Natural killer cell (primary cell): Measurements from ENCODE around the gene IP6K1. TPM values are rescaled to one million over a fixed set of nuclear protein-coding genes. Genes with fewer than 3 reads are reported as not detected.

Experiments
- ATAC-seq, 3 donors: fragments of 150-1000 bp in 2 of 3; fragments of 200-7000 bp in 1 of 3; cut with Tn5 transposase; 1 replicate in 1 of 3; 2 replicates in 2 of 3; pipeline ENCODE4 v1.10.0; 2021; ENCODE audit warnings: mild to moderate bottlenecking in 2 of 3, moderate library complexity in 2 of 3
- DNase-seq, 2 donors: peaks; one replicate each; pipeline versions ENCODE4 v3.0.0 to v3.0.0-alpha.2; 2013 to 2021; ENCODE audit warnings: mixed read lengths in 1 of 2
- H3K27ac ChIP-seq: one replicate; pipeline ENCODE4 v1.5.1; 2013; ENCODE audit warnings: mild to moderate bottlenecking, low read length
- H3K27me3 ChIP-seq: one replicate; pipeline ENCODE4 v1.6.1; 2013; ENCODE audit warnings: low read length; ENCODE audit not compliant: control insufficient read depth, insufficient read depth
- H3K36me3 ChIP-seq: one replicate; pipeline ENCODE4 v1.6.1; 2013; ENCODE audit warnings: low read length; ENCODE audit not compliant: control insufficient read depth, insufficient read depth
- H3K4me1 ChIP-seq: one replicate; pipeline ENCODE4 v1.6.1; 2013; ENCODE audit warnings: low read length; ENCODE audit not compliant: control insufficient read depth, insufficient read depth
- H3K4me3 ChIP-seq: one replicate; pipeline ENCODE4 v1.5.1; 2013; ENCODE audit warnings: low read length
- H3K9me3 ChIP-seq: one replicate; pipeline ENCODE4 v1.6.1; 2013; ENCODE audit warnings: low read length; ENCODE audit not compliant: control insufficient read depth, insufficient read depth
- H3K27ac Mint-ChIP-seq, 2 donors: one replicate each; pipeline ENCODE4 v1.8.0; 2022; ENCODE audit warnings: mild to moderate bottlenecking in 2 of 2, mixed read lengths in 2 of 2, moderate library complexity in 1 of 2
- H3K27me3 Mint-ChIP-seq, 2 donors: one replicate each; pipeline ENCODE4 v1.8.0; 2022; ENCODE audit warnings: low read depth in 2 of 2, mixed read lengths in 2 of 2
- H3K36me3 Mint-ChIP-seq: one replicate; pipeline ENCODE4 v1.8.0; 2022; ENCODE audit warnings: mixed read lengths
- H3K4me1 Mint-ChIP-seq, 2 donors: one replicate each; pipeline ENCODE4 v1.8.0; 2022; ENCODE audit warnings: mixed read lengths in 2 of 2
- H3K4me3 Mint-ChIP-seq: one replicate; pipeline ENCODE4 v1.8.0; 2022; ENCODE audit warnings: mild to moderate bottlenecking, moderate library complexity, mixed read lengths
- H3K9me3 Mint-ChIP-seq, 2 donors: one replicate each; pipeline ENCODE4 v1.8.0; 2022; ENCODE audit warnings: mixed read lengths in 2 of 2
- WGBS: methylation state at CpG from one replicate; pipeline ENCODE4 v1.1.7; 2013; ENCODE audit warnings: missing lambda C conversion rate; ENCODE audit not compliant: insufficient coverage; 5-methylcytosine and 5-hydroxymethylcytosine counted together
- intact Hi-C: fragments of 100-400 bp; cut with micrococcal nuclease; formaldehyde crosslinking; loops from one replicate; pipeline ENCODE4 v1.14.2; 2022
- total RNA-seq, 4 donors: library from RNA; stranded (reverse); fragments of 120-200 nt in 1 of 4; gene quantifications; one replicate each; pipeline versions ENCODE4 v1.2.3 to v1.2.4, GENCODE V29; 2013 to 2022
- TF ChIP-seq, protein P1 (sequence below): fragments of 200-600 bp; IDR thresholded peaks from one replicate; pipeline ENCODE4 v1.8.0; 2022; ENCODE audit warnings: antibody characterized with exemption

IP6K1 gene
- total RNA-seq, 3 donors from 2014 or later (not counting 1 experiment from before 2014, with no cell fraction given), result 53.7 to 68.7 (median 57.9) TPM

DNA sequence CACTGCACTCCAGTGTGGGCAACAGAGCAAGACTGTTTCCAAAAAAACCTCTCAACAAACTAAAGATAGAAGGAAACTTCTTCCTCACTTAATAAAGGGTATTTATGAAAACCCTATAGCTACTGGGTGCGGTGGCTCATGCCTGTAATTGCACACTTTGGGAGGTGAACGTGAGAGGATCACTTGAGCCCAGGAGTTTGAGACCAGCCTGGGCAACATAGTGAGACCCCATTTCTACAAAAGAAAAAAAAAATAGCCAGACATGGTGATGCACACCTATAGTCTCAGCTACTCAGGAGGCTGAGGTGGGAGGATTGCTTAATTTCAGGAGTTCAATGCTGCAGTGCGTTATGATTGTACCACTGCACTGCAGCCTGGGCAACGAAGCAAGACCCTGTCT is 22.4 kb downstream of the IP6K1 start:
- Mint-ChIP-seq H3K4me3 (no peak overlapping the region), H3K9me3 (no peaks in the 10 kb centered on the region), H3K27ac (no peak overlapping the region), H3K27me3 (no peaks in the 10 kb centered on the region), H3K4me1 (peaks cover 6 to 18% of the 10 kb centered on the region in 2 donors), H3K36me3 (no peaks in the 10 kb centered on the region)
- Histone ChIP-seq H3K27me3 (no peaks in the 10 kb centered on the region), H3K36me3 (peaks cover 2% of the 10 kb centered on the region), H3K27ac (no peak overlapping the region), H3K4me1 (no peaks in the 10 kb centered on the region), H3K4me3 (no peak overlapping the region), H3K9me3 (no peaks in the 10 kb centered on the region)
- no peak for DNase-seq
- no peak for ATAC-seq
- intact Hi-C loops, result no loop called here
- 97% methylated on average over 3 of the region's 4 CpGs for WGBS
- TF ChIP-seq, protein P1, sequence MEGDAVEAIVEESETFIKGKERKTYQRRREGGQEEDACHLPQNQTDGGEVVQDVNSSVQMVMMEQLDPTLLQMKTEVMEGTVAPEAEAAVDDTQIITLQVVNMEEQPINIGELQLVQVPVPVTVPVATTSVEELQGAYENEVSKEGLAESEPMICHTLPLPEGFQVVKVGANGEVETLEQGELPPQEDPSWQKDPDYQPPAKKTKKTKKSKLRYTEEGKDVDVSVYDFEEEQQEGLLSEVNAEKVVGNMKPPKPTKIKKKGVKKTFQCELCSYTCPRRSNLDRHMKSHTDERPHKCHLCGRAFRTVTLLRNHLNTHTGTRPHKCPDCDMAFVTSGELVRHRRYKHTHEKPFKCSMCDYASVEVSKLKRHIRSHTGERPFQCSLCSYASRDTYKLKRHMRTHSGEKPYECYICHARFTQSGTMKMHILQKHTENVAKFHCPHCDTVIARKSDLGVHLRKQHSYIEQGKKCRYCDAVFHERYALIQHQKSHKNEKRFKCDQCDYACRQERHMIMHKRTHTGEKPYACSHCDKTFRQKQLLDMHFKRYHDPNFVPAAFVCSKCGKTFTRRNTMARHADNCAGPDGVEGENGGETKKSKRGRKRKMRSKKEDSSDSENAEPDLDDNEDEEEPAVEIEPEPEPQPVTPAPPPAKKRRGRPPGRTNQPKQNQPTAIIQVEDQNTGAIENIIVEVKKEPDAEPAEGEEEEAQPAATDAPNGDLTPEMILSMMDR, result no peak

DNA sequence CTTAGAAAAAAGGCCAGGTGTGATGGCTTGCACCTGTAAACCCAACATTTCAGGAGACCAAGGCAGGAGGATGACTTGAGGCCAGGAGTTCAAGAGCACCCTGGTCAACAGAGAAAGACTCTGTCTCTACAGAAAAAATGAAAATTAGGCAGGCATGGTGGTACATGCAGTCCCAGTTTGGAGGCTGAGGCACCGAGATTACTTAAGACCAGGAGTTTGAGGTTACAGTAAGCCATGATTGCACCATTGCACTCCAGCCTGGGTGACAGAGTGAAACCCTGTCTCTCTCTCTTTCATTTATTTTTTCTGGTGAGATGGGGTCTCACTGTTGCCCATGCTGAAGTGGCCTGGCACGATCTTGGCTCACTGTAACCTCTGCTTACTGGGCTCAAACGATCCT is 24.7 kb downstream of the IP6K1 start:
- H3K4me3 ChIP-seq, result no peak overlapping the region
- H3K27me3 ChIP-seq, result no peaks in the 10 kb centered on the region
- no peak overlapping the region for H3K27ac ChIP-seq
- H3K4me1 ChIP-seq, result no peaks in the 10 kb centered on the region
- intact Hi-C loops, result no loop called here
- ATAC-seq, result no peak
- 92% methylated on average over 3 of the region's 3 CpGs for WGBS
- Mint-ChIP-seq H3K9me3 (no peaks in the 10 kb centered on the region), H3K4me3 (no peak overlapping the region), H3K4me1 (peaks cover 17 to 29% of the 10 kb centered on the region in 2 donors), H3K27ac (no peak overlapping the region), H3K27me3 (no peaks in the 10 kb centered on the region), H3K36me3 (no peaks in the 10 kb centered on the region)
- H3K9me3 ChIP-seq, result no peaks in the 10 kb centered on the region
- TF ChIP-seq, protein P1, result no peak
- no peak for DNase-seq
- H3K36me3 ChIP-seq, result peaks cover 2% of the 10 kb centered on the region

DNA sequence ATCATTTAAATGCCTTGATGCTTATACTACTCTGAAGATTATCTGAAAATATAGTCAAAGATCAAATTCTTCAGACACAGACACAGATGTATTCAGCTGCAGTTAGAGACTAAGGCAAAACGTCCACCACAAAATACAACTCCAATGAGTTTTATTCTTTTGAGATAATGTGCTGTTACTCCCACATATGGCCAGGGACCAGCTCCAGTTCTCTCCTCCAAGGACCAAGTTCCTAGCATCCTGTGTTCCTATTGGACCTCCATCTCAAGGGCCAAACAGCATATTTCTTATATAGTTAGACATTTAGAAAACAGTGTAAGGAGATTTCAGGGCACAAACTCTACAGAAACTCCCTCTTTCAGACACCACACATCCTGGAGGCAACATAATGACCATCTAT is 27.1 kb downstream of the IP6K1 start:
- DNase-seq (no peak), ATAC-seq (no peak)
- Histone ChIP-seq H3K27ac (no peak overlapping the region), H3K4me3 (no peak overlapping the region), H3K4me1 (no peaks in the 10 kb centered on the region), H3K9me3 (no peaks in the 10 kb centered on the region), H3K36me3 (peaks cover 2% of the 10 kb centered on the region), H3K27me3 (no peaks in the 10 kb centered on the region)
- TF ChIP-seq, protein P1, result no peak
- Mint-ChIP-seq H3K9me3 (no peaks in the 10 kb centered on the region), H3K4me1 (peaks cover 30 to 31% of the 10 kb centered on the region in 2 donors), H3K27ac (no peak overlapping the region), H3K36me3 (no peaks in the 10 kb centered on the region), H3K4me3 (no peak overlapping the region), H3K27me3 (no peaks in the 10 kb centered on the region)
- WGBS, result no CpG with 5 or more reads among the region's 1 CpG
- intact Hi-C loops, result no loop called here

DNA sequence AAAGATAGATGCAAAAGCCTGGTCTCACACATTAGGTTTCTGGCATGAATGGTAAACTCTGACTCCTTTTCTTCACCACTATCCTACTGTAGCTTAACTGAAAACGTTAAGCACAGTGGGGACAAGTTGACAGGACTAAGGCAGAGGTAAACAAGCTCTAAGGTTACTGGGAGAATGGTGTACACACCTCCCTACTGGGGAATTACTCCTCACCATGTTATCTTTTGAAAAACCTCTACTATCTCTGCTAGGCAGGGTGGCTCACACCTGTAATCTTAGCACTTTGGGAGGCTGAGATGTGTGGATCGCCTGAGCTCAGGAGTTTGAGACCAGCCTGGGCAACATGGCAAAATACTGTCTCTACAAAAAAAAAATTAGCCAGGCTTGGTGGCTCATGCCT is 29.1 kb downstream of the IP6K1 start:
- intact Hi-C loops, result no loop called here
- Histone ChIP-seq H3K4me1 (no peaks in the 10 kb centered on the region), H3K27ac (no peak overlapping the region), H3K9me3 (no peaks in the 10 kb centered on the region), H3K4me3 (no peak overlapping the region), H3K27me3 (no peaks in the 10 kb centered on the region), H3K36me3 (no peaks in the 10 kb centered on the region)
- 87% methylated on average over 2 of the region's 2 CpGs for WGBS
- Mint-ChIP-seq H3K36me3 (no peaks in the 10 kb centered on the region), H3K4me1 (peaks cover 41 to 45% of the 10 kb centered on the region in 2 donors), H3K4me3 (no peak overlapping the region), H3K9me3 (no peaks in the 10 kb centered on the region), H3K27ac (peak overlapping the region in 1 of 2 donors; percentile 40), H3K27me3 (no peaks in the 10 kb centered on the region)
- TF ChIP-seq, protein P1, result no peak
- ATAC-seq (no peak), DNase-seq (no peak)
